Ishikawa (cell line): ENCODE data around the gene YES1.

ENCODE experiments used
- CEBPB ChIP-seq: IDR thresholded peaks from 2 replicates; pipeline ENCODE4 v1.6.1; 2012
- CREB1 ChIP-seq: IDR thresholded peaks from 2 replicates; pipeline ENCODE4 v1.6.1; 2012; ENCODE audit warnings: low read depth
- EGR1 ChIP-seq: IDR thresholded peaks from 2 replicates; pipeline ENCODE4 v1.6.1; 2012
- EP300 ChIP-seq: IDR thresholded peaks from 2 replicates; pipeline ENCODE4 v1.6.1; 2012; ENCODE audit warnings: borderline replicate concordance
- FOXM1 ChIP-seq: IDR thresholded peaks from 2 replicates; pipeline ENCODE4 v1.6.1; 2012; ENCODE audit warnings: low read depth, borderline replicate concordance
- MAX ChIP-seq: IDR thresholded peaks from 2 replicates; pipeline ENCODE4 v1.6.1; 2012
- NFIC ChIP-seq: IDR thresholded peaks from 2 replicates; pipeline ENCODE4 v1.6.1; 2012
- RAD21 ChIP-seq: IDR thresholded peaks from 2 replicates; pipeline ENCODE4 v1.6.1; 2012; ENCODE audit warnings: low read depth
- REST ChIP-seq: IDR thresholded peaks from 2 replicates; pipeline ENCODE4 v1.6.1; 2012; ENCODE audit warnings: low read depth, mild to moderate bottlenecking
- TAF1 ChIP-seq: IDR thresholded peaks from 2 replicates; pipeline ENCODE4 v1.6.1; 2012; ENCODE audit warnings: low read depth, mild to moderate bottlenecking
- TCF12 ChIP-seq: IDR thresholded peaks from 2 replicates; pipeline ENCODE4 v1.6.1; 2012; ENCODE audit warnings: low read depth
- TEAD4 ChIP-seq: IDR thresholded peaks from 2 replicates; pipeline ENCODE4 v1.6.1; 2012
- USF1 ChIP-seq: IDR thresholded peaks from 2 replicates; pipeline ENCODE4 v1.6.1; 2012
- YY1 ChIP-seq: IDR thresholded peaks from 2 replicates; pipeline ENCODE4 v1.6.1; 2012; ENCODE audit warnings: low read depth
- ZBTB7A ChIP-seq: IDR thresholded peaks from 2 replicates; pipeline ENCODE4 v1.6.1; 2012; ENCODE audit warnings: low read depth

Gene YES1

GRCh38 chr18:708096-708495 lies 103.9 kb downstream of the YES1 start:
- TF ChIP-seq TEAD4 (no peak), USF1 (no peak), EGR1 (no peak), NFIC (no peak), YY1 (no peak), FOXM1 (no peak), RAD21 (no peak), CREB1 (no peak), TCF12 (no peak), TAF1 (no peak), ZBTB7A (no peak), MAX (no peak), REST (no peak), EP300 (no peak)

DNA sequence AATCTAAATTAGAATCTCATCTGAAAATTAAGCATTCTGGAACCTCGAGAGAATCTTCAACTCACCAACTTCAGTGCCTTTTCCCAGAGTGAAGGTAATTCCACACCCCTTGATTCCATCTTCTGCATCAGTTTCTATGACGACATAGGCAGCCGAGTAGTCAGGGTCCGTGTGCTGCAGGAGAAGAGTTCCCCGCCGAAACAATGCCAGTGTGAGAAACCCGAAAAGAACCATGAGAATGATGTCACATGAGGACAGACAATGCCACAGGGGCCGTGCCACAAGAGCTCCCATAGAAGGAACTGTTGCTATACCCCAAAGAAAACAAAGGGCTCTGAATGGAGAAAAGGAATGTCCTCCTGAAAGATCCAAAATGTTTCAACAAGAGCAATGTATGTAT lies 105.6 kb downstream of the YES1 start:
- no peak for TF ChIP-seq RAD21

DNA sequence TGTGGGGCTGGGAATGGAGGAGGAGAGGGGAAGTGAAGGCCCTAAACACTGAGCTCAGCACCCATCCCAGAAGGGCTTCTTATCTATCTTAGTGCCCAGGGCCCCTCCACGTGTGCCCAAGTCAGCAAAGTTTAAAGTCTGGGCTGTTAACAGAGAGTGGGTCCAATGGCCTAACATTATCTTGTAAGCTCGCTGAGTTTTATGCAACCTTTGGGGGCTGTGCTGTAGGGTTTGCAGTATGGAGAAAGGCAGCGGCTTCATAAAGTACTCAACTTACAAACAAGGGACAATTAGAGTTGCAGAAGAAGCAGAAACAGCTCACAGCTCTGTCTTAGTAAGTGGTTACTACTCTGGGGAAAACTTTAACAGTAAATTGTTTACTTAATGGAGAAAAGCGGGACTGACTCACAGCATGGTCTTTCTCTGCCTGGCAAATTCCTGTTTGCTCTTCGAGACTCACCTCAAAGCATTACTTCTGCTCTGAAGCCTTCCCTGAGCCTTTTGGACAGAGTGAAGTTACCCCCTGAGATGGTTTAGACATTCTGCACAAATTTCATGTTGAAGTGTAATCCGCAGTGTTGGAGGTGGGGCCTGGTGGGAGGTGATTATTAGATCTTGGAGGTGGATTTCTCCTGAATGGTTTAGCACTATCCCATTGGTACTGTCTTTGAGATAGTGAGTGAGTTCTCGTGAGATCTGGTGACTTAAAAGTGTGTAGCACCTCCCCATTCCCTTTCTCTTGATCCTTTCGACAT lies 108.7 kb downstream of the YES1 start:
- no peak for TF ChIP-seq TCF12
- no peak for TF ChIP-seq TEAD4
- TF ChIP-seq NFIC = no peak
- no peak for TF ChIP-seq REST
- no peak for TF ChIP-seq ZBTB7A
- TF ChIP-seq EP300 = no peak

DNA sequence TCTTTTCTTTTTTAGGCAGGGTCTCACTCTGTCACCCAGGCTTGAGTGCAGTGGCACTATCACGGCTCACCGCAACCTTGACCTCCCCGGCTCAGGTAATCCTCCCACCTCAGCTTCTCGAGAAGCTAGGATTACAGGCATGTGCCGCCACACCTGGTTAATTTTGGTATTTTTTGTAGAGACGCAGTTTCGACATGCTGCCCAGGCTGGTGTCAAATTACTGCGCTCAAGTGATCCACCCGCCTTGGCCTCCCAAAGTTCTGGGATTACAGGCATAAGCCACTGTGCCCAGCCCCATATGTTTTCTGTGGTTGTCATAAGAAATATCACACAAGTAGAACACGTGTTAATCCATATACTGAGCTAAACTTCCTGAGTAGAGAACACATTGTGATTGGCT lies 114.2 kb downstream of the YES1 start:
- TF ChIP-seq TAF1 (no peak), RAD21 (peak; percentile 31; the same call in 1 of the 2 replicates), FOXM1 (no peak), MAX (peak; percentile 85), NFIC (no peak), TEAD4 (peak; percentile 56; the same call in 1 of the 2 replicates), EGR1 (no peak), EP300 (no peak; the same call in 1 of the 2 replicates), ZBTB7A (no peak), CREB1 (no peak), YY1 (no peak), USF1 (no peak), REST (no peak), CEBPB (peak; percentile 84), TCF12 (0 out of 2 replicates have a peak, but pooled peaks have one; percentile 32)

- TF ChIP-seq TCF12 = no peak
- no peak for TF ChIP-seq NFIC
- TF ChIP-seq YY1 = no peak
- TF ChIP-seq TEAD4 = no peak
- no peak for TF ChIP-seq RAD21
- TF ChIP-seq FOXM1 = no peak
- TF ChIP-seq MAX = no peak
- TF ChIP-seq EGR1 = no peak
- TF ChIP-seq CREB1 = no peak
- TF ChIP-seq EP300 = no peak
- TF ChIP-seq REST = no peak
- no peak for TF ChIP-seq TAF1
- TF ChIP-seq ZBTB7A = no peak
- no peak for TF ChIP-seq USF1
- no peak for TF ChIP-seq CEBPB
These were observed 115.0 kb downstream of the YES1 start for GRCh38 chr18:697012-697411.
